Subcutaneous adipose tissue (tissue), 4 donors: ENCODE data around the gene ADAMTS2. TPM values are rescaled to one million over a fixed set of nuclear protein-coding genes. Genes with fewer than 3 reads are reported as not detected.

Experiments
- total RNA-seq, 4 donors: library from RNA; depleted of rRNA; stranded (reverse); fragments of >200 nt; gene quantifications; one replicate each; pipeline ENCODE4 v1.1.0, GENCODE V29; 2016
- TF ChIP-seq, protein P1 (sequence below): fragments of 450-650 bp; IDR thresholded peaks from one replicate; pipeline ENCODE4 v1.5.1; 2016; ENCODE audit warnings: low read depth, mild to moderate bottlenecking, control low read depth, antibody characterized with exemption, moderate library complexity

ADAMTS2 gene
- total RNA-seq, 4 donors from 2014 or later: 26.7 to 56.5 (median 46.6) TPM

DNA sequence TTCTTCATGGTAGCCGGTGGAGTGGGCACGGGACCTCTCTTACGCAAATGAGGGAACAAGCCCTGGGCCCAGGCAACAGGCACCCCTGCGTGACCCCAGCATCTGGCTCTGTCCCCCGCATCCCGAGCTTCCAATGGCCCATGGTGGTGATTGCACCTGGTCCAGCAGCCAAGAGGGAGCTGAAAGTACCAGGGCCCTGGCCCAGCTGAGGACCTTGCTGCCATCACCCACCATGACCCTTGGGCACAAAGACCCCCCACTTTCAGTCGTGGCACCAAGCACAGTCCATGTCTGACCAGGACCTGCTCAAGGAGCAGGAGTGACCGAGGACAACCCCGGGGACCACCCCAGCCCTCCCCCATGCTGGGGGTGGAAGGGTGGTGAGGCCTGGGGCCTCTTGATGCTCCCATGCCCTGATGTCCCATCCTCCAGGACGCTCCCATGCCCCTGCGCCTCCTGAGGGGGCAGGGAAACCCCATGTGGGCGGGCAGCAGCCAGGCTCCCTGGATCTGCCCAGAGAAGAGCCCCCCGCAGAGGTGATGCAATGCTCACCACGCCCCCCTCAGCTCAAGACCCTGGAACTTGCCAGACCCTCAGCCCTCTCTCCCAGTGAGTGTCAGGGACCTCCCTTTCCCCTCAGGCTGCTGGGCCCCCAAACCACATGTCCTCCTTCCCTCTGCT is 123.9 kb downstream of the ADAMTS2 start:
- TF ChIP-seq, protein P1, sequence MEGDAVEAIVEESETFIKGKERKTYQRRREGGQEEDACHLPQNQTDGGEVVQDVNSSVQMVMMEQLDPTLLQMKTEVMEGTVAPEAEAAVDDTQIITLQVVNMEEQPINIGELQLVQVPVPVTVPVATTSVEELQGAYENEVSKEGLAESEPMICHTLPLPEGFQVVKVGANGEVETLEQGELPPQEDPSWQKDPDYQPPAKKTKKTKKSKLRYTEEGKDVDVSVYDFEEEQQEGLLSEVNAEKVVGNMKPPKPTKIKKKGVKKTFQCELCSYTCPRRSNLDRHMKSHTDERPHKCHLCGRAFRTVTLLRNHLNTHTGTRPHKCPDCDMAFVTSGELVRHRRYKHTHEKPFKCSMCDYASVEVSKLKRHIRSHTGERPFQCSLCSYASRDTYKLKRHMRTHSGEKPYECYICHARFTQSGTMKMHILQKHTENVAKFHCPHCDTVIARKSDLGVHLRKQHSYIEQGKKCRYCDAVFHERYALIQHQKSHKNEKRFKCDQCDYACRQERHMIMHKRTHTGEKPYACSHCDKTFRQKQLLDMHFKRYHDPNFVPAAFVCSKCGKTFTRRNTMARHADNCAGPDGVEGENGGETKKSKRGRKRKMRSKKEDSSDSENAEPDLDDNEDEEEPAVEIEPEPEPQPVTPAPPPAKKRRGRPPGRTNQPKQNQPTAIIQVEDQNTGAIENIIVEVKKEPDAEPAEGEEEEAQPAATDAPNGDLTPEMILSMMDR: no peak

DNA sequence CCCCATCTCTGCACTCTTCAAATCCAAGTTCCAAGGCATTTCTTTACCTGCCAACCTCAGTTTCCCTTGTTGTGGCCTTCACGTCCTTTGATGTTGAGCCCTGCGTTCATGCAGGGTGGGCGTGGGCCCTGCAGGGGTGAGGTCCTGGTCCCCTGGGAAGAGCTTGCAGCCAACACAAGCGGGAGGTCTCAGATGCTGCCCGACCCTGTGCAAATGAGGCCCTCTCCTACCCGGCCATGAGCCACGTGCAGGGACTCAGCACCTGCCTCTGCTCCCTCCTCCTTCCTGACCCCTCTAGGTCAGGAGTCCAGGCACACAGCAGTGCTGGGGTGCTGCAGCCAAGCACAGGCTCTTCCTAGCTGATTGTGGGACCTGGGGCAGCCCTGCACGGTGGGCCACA is 124.5 kb downstream of the ADAMTS2 start:
- TF ChIP-seq, protein P1: no peak

DNA sequence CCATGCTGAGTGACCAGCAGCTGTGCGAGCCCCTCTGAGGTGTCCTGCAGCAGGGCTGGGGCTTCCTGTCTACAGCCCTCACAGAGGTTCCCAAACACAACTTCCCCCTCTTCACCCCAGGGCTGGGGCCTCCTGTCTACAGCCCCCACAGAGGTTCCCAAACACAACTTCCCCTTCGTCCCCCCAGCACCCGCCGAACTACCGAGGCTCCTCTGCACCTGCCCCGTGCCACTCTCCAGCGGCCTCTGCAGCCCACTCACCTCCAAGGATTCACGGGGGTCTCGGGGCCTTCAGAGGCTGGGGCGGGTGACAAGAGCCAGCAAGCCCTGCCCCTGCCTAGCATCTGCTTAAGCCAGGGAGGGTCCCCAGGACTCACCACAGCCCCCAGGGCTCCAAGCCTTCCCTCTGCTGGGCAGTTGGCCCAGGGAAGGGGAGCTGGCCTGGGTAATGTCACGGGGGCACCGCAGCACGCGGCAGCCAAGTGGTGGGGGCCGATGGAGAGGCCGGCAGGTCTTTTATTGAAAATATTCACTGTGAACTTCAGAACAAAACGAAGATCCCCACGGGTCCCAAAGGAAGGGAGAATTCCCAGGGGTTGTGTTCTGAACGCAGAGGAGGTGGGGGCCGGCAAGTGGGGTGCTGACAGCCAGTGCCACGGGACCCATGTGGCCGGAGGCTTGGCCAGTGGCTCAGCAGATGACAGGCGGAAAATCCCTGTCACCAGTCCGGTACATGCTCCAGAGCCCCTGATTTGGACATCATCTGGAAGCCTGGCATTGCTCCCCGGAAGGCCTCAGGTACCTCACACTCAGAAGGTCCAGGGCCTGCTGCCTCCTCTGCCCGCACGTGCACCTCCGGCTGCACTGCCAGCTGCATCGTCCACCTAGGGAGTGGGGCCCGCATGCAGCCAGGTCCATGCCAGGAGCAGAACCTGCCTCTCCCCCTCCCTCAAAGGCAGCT is 125.3 kb downstream of the ADAMTS2 start:
- TF ChIP-seq, protein P1: no peak

DNA sequence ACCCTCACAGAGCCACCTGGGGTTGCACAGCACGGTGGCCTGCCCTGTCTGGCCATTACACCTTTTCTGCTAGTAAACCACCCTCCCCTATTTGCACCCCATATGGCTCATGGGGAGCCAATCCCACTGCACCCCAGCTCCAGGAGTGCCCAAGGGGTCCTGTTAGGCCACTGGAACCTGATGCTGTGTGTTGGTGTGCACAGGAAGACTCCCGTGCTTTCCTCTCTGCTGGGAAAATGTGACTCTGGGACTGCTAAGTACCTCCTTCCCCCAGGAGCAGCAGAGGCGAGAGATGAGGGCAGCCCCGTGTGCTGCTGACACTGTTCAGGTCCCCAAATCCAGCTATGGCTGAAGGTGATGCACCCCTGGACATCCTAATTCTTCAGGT is 126.3 kb downstream of the ADAMTS2 start:
- TF ChIP-seq, protein P1: no peak

DNA sequence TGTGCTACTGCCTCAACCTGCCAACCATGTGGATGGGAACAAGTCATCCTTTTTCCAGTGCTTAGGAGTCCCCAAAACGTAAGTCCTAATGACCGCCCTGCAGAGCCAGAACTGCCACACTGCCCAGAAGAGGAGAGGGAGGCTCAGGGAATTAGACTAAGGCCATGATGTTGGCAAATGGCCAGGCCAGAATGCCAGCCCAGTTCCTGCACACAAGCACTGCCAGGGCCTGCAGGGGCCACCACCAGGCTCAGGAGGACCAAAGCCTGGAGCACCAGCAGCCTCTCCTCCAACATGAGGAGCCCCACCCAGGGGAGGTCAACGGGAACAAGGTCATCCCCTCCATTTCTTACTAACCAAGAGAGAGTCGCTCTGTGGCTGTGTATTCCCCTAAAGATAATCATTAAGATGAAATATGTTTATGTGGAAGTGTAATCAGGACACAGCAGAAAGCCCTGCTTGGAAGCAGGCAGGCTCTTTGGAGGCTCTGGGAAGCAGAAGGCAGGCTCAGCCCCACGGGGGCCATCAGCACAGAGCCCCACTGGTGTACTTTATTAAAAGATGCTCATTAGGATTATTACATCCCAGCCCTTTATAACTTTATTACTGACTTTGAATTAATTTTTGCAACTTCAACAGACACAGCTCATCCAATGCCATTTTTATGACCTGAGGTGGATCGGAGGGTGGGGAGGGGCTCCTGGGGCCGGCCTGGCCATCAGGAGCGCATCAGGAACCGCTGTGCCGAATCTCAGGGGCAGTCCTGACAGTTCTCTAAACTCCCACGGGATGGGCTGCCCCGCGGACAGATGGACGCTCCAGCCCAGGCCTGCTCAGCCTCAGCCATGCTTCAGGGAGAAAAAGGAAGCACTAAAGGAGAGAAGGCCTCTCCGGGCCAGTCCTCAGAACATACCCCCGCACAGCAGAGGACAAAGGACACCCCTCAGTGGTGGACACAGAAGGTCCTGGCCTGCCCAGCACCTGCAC is 127.0 kb downstream of the ADAMTS2 start:
- TF ChIP-seq, protein P1: no peak

DNA sequence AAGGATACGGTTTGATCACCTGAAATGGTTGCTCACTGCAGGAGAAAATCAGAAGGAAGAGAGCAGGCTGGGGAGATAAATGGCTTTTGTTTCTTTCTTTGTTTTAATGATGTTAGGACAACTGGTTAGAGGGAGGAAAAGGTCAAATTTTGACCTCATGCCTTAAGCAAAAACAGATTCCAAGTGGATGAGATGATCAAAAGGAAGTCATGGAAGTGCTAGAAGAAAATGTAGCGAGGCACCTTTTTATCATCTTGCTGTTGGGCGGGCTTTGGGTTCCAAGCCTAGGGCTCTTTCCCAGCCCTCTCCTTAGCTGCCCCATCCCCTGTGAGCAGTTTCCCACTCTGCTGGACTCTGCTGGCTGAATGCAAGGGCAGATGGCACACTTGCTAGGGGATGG is 127.9 kb downstream of the ADAMTS2 start:
- TF ChIP-seq, protein P1: no peak
